HCT116 (cell line): ENCODE data around the gene SHMT1. TPM values are rescaled to one million over a fixed set of nuclear protein-coding genes. Genes with fewer than 3 reads are reported as not detected.

Source experiments
- ATAC-seq: fragments of 200-7000 bp; cut with Tn5 transposase; 2 replicates; pipeline ENCODE4 v1.9.1; 2020; ENCODE audit warnings: mild to moderate bottlenecking, moderate library complexity
- BruUV-seq: library from RNA; stranded (reverse); fragments of 400-500 nt; replicated peaks from 2 replicates; lab custom pipeline; 2021; lab: Mats Ljungman, UMichigan
- CTCF ChIA-PET: fragments of 300-600 bp; sonication (Branson Sonifier 250); formaldehyde crosslinking; loops from one replicate; lab custom pipeline; 2021; ENCODE audit warnings: antibody characterized with exemption; lab: Charles Lee
- POLR2A ChIA-PET: fragments of 300-600, 350-600 bp; sonication (Branson Sonifier 250); formaldehyde crosslinking; loops from one replicate; lab custom pipeline; 2021; ENCODE audit warnings: antibody characterized with exemption; lab: Charles Lee
- RAD21 ChIA-PET, 2 experiments: fragments of 300-600 bp; sonication (Branson Sonifier 250); formaldehyde crosslinking; loops; one replicate each; lab custom pipeline; 2023; ENCODE audit warnings: low total read pairs in 2 of 2; ENCODE audit not compliant: uncharacterized antibody in 2 of 2, unreplicated experiment in 2 of 2, low non-redundant PET in 1 of 2; lab: Charles Lee
- DNase-seq: peaks from one replicate; pipeline ENCODE4 v3.0.0-alpha.2; 2010; ENCODE audit warnings: low read depth, low spot score
- H2AFZ ChIP-seq: fragments of 200-600 bp; shearing (Covaris generic), sonication (generic); 2 replicates; pipeline ENCODE4 v1.6.1; 2017; ENCODE audit warnings: low read depth, mixed run types, mixed read lengths, antibody characterized with exemption, low read length; ENCODE audit not compliant: poor library complexity, severe bottlenecking
- H3K27ac ChIP-seq: 2 replicates; pipeline ENCODE4 v1.5.1; 2012; ENCODE audit warnings: low read depth, low read length
- H3K27me3 ChIP-seq: fragments of 200-600 bp; sonication (generic); 2 replicates; pipeline ENCODE4 v1.6.1; 2016; ENCODE audit warnings: mixed run types, low read length, mixed read lengths; ENCODE audit not compliant: insufficient read depth
- H3K36me3 ChIP-seq, 2 experiments: fragments of 200-500 bp in 1 of 2; fragments of 200-600 bp in 1 of 2; sonication (Bioruptor generic) in 1 of 2; sonication (generic) in 1 of 2; 2 replicates each; pipeline versions ENCODE4 v1.5.1 to v1.6.1; 2014 to 2016; ENCODE audit warnings: low read length in 2 of 2, inconsistent platforms in 1 of 2, mixed read lengths in 1 of 2, mixed run types in 1 of 2; ENCODE audit not compliant: insufficient read depth in 2 of 2, control insufficient read depth in 1 of 2
- H3K4me1 ChIP-seq, 2 experiments: fragments of 200-600 bp in 1 of 2; sonication (generic) in 1 of 2; 2 replicates each; pipeline versions ENCODE4 v1.5.1 to v1.6.1; 2012 to 2017; ENCODE audit warnings: low read length in 2 of 2, inconsistent platforms in 1 of 2, mild to moderate bottlenecking in 1 of 2, mixed read lengths in 1 of 2, mixed run types in 1 of 2, moderate library complexity in 1 of 2; ENCODE audit not compliant: insufficient read depth in 2 of 2, control insufficient read depth in 1 of 2
- H3K4me2 ChIP-seq: fragments of 200-600 bp; sonication (generic); 2 replicates; pipeline ENCODE4 v1.6.1; 2017; ENCODE audit warnings: mixed run types, low read length, mixed read lengths
- H3K4me3 ChIP-seq, 2 experiments: fragments of 200-600 bp in 1 of 2; sonication (generic) in 1 of 2; replicated peaks in 1 of 2; 2 replicates each; pipeline ENCODE4 v1.5.1; 2011 to 2016; ENCODE audit warnings: low read length in 2 of 2, control low read depth in 1 of 2, low read depth in 1 of 2, mild to moderate bottlenecking in 1 of 2, mixed read lengths in 1 of 2, mixed run types in 1 of 2
- H3K79me2 ChIP-seq: fragments of 200-600 bp; sonication (generic); 2 replicates; pipeline ENCODE4 v1.6.1; 2017; ENCODE audit warnings: mild to moderate bottlenecking, mixed run types, low read length, moderate library complexity, mixed read lengths; ENCODE audit not compliant: insufficient read depth
- H3K9ac ChIP-seq: fragments of 200-600 bp; sonication (generic); 2 replicates; pipeline ENCODE4 v1.6.1; 2016; ENCODE audit warnings: low read length, mixed read lengths
- H3K9me2 ChIP-seq: fragments of 200-600 bp; sonication (generic), shearing (Covaris generic); 2 replicates; pipeline ENCODE4 v1.6.1; 2017; ENCODE audit warnings: mixed run types, mild to moderate bottlenecking, moderate library complexity; ENCODE audit not compliant: insufficient read depth
- H3K9me3 ChIP-seq, 2 experiments: fragments of 200-500 bp in 1 of 2; fragments of 200-600 bp in 1 of 2; sonication (Bioruptor generic) in 1 of 2; sonication (generic) in 1 of 2; 2 replicates each; pipeline ENCODE4 v1.6.1; 2014 to 2017; ENCODE audit warnings: low read length in 2 of 2, mixed read lengths in 2 of 2, inconsistent platforms in 1 of 2, low read depth in 1 of 2, mild to moderate bottlenecking in 1 of 2, mixed run types in 1 of 2, moderate library complexity in 1 of 2; ENCODE audit not compliant: control insufficient read depth in 1 of 2, insufficient read depth in 1 of 2
- H4K20me1 ChIP-seq: fragments of 200-600 bp; sonication (generic), shearing (Covaris generic); 2 replicates; pipeline ENCODE4 v1.6.1; 2017; ENCODE audit warnings: mixed run types, mild to moderate bottlenecking, moderate library complexity; ENCODE audit not compliant: insufficient read depth
- CBX3 ChIP-seq: IDR thresholded peaks from 2 replicates; pipeline ENCODE4 v1.6.1; 2012; ENCODE audit warnings: low read depth
- CEBPB ChIP-seq: IDR thresholded peaks from 2 replicates; pipeline ENCODE4 v1.6.1; 2012; ENCODE audit warnings: low read depth
- CTCF ChIP-seq, 3 experiments: fragments of 200-600 bp in 1 of 3; sonication (generic) in 1 of 3; IDR thresholded peaks in 2 of 3; conservative IDR thresholded peaks in 1 of 3; 2 replicates each; pipeline ENCODE4 v1.5.1; 2012 to 2017; ENCODE audit warnings: low read depth in 2 of 3, low read length in 2 of 3, antibody characterized with exemption in 1 of 3, borderline replicate concordance in 1 of 3, control low read depth in 1 of 3, mild to moderate bottlenecking in 1 of 3, mixed read lengths in 1 of 3, mixed run types in 1 of 3, moderate library complexity in 1 of 3; ENCODE audit not compliant: insufficient read depth in 1 of 3
- ELF1 ChIP-seq: IDR thresholded peaks from 2 replicates; pipeline ENCODE4 v1.6.1; 2012; ENCODE audit warnings: low read depth, borderline replicate concordance
- EZH2 ChIP-seq: fragments of 200-600 bp; sonication (generic); IDR thresholded peaks from 2 replicates; pipeline ENCODE4 v1.6.1; 2017; ENCODE audit warnings: antibody characterized with exemption, mixed run types
- EZH2phosphoT487 ChIP-seq: fragments of 200-600 bp; IDR thresholded peaks from 2 replicates; pipeline ENCODE4 v1.6.1; 2018; ENCODE audit warnings: antibody characterized with exemption, borderline replicate concordance
- FOSL1 ChIP-seq: IDR thresholded peaks from 2 replicates; pipeline ENCODE4 v1.6.1; 2012; ENCODE audit warnings: low read depth
- MAX ChIP-seq: IDR thresholded peaks from 2 replicates; pipeline ENCODE4 v1.6.1; 2012
- POLR2A ChIP-seq: IDR thresholded peaks from 2 replicates; pipeline ENCODE4 v1.7.0; 2011; ENCODE audit warnings: borderline replicate concordance; ENCODE audit not compliant: insufficient read depth, insufficient read length; ENCODE audit errors: extremely low read depth
- POLR2AphosphoS5 ChIP-seq: IDR thresholded peaks from 2 replicates; pipeline ENCODE4 v1.6.1; 2011; ENCODE audit warnings: mild to moderate bottlenecking, low read depth, low read length, moderate library complexity
- RAD21 ChIP-seq: IDR thresholded peaks from 2 replicates; pipeline ENCODE4 v1.6.1; 2012; ENCODE audit warnings: low read depth, mild to moderate bottlenecking
- REST ChIP-seq: IDR thresholded peaks from 2 replicates; pipeline ENCODE4 v1.6.1; 2012; ENCODE audit warnings: low read depth
- SIN3A ChIP-seq: IDR thresholded peaks from 2 replicates; pipeline ENCODE4 v1.6.1; 2012; ENCODE audit warnings: low read depth
- SP1 ChIP-seq: IDR thresholded peaks from 2 replicates; pipeline ENCODE4 v1.6.1; 2012; ENCODE audit warnings: low read depth
- SRF ChIP-seq: IDR thresholded peaks from 2 replicates; pipeline ENCODE4 v1.6.1; 2012; ENCODE audit warnings: low read depth
- YY1 ChIP-seq: IDR thresholded peaks from 2 replicates; pipeline ENCODE4 v1.6.1; 2011; ENCODE audit warnings: low read length, low read depth, moderate library complexity, mild to moderate bottlenecking; ENCODE audit not compliant: insufficient replicate concordance; ENCODE audit errors: extremely low read depth
- ZBTB33 ChIP-seq: IDR thresholded peaks from 2 replicates; pipeline ENCODE4 v1.6.1; 2011; ENCODE audit warnings: mild to moderate bottlenecking, low read length, moderate library complexity; ENCODE audit not compliant: insufficient replicate concordance; ENCODE audit errors: extremely low read depth
- ZFX ChIP-seq: fragments of 450-650 bp; IDR thresholded peaks from 2 replicates; pipeline ENCODE4 v1.6.1; 2017
- ZNF274 ChIP-seq: fragments of 200-500 bp; sonication (Bioruptor generic); IDR thresholded peaks from 2 replicates; pipeline ENCODE4 v1.6.1; 2014; ENCODE audit warnings: mild to moderate bottlenecking, low read depth, low read length, inconsistent platforms
- intact Hi-C: fragments of 100-400 bp; cut with micrococcal nuclease; formaldehyde crosslinking; loops from 2 replicates; pipeline ENCODE4 v1.10.0; 2022
- total RNA-seq: library from RNA; stranded (reverse); gene quantifications from one replicate; pipeline ENCODE4 v1.2.1, GENCODE V29; 2021; ENCODE audit not compliant: unreplicated experiment

Gene SHMT1
- total RNA-seq, 1 experiment from 2014 or later: 46.5 TPM

GRCh38 chr17:18362698-18363100, 651 bp downstream of the SHMT1 start:
- Histone ChIP-seq H3K9me3 (no peaks in the 10 kb centered on the region), H4K20me1 (no peaks in the 10 kb centered on the region), H3K4me2 (peak overlapping the region; percentile 81), H2AFZ (peak overlapping the region; percentile 25), H3K79me2 (peaks cover 37% of the 10 kb centered on the region), H3K9me2 (no peaks in the 10 kb centered on the region), H3K27ac (peak overlapping the region; percentile 86), H3K9ac (peak overlapping the region; percentile 84), H3K36me3 (peaks cover 0 to 7% of the 10 kb centered on the region in 2 experiments; a peak in 1 of 4 replicates), H3K27me3 (no peaks in the 10 kb centered on the region), H3K4me3 (peak overlapping the region; percentile 87 to 97), H3K4me1 (peaks cover 8 to 10% of the 10 kb centered on the region in 2 experiments)
- BruUV-seq: TSS peak; percentile 76
- POLR2A ChIA-PET: interaction anchor here (1.4 kb wide), 1 partner anchor 9 kb away, joined by 4 read pairs; no protein-coding TSS in a partner anchor
- RAD21 ChIA-PET: no interaction called here
- CTCF ChIA-PET: no interaction called here
- DNase-seq (no peak), ATAC-seq (peak; percentile 15)
- intact Hi-C loops: no loop called here
- TF ChIP-seq EZH2: no peak
- TF ChIP-seq SRF: no peak
- TF ChIP-seq ELF1: no peak
- no peak for TF ChIP-seq MAX
- TF ChIP-seq ZFX: no peak
- TF ChIP-seq EZH2phosphoT487: no peak
- no peak for TF ChIP-seq FOSL1
- TF ChIP-seq ZNF274: no peak
- no peak for TF ChIP-seq SP1
- no peak for TF ChIP-seq YY1
- TF ChIP-seq SIN3A: no peak; the same call in 1 of the 2 replicates
- TF ChIP-seq CTCF (IDR thresholded peaks at IDR 0.05 in 2 of 3, conservative IDR thresholded peaks at IDR 0.05 in 1 of 3; ENCODE audit: borderline replicate concordance in 1 of 3, insufficient read depth in 1 of 3, low read depth in 2 of 3, low read length in 2 of 3): no peak
- TF ChIP-seq ZBTB33: no peak
- no peak for TF ChIP-seq CBX3
- no peak for TF ChIP-seq REST
- no peak for TF ChIP-seq POLR2A
- no peak for TF ChIP-seq RAD21
- no peak for TF ChIP-seq POLR2AphosphoS5
- no peak for TF ChIP-seq CEBPB
- TF ChIP-seq, all 23 proteins: peak for 0
